ENCODE measurements around the gene ERGIC1. TPM values are rescaled to one million over a fixed set of nuclear protein-coding genes. Genes with fewer than 3 reads are reported as not detected.
A peak's percentile ranks its signal among the peaks of the same experiment; 100 is the strongest.
"Not testable (repeated sequence)": the region's sequence is repeated elsewhere in the genome, so short reads cannot be mapped to it uniquely, and the experiment has no call there.

ERGIC1 gene
- total RNA-seq, 1 donor from 2014 or later = 184 TPM

DNA sequence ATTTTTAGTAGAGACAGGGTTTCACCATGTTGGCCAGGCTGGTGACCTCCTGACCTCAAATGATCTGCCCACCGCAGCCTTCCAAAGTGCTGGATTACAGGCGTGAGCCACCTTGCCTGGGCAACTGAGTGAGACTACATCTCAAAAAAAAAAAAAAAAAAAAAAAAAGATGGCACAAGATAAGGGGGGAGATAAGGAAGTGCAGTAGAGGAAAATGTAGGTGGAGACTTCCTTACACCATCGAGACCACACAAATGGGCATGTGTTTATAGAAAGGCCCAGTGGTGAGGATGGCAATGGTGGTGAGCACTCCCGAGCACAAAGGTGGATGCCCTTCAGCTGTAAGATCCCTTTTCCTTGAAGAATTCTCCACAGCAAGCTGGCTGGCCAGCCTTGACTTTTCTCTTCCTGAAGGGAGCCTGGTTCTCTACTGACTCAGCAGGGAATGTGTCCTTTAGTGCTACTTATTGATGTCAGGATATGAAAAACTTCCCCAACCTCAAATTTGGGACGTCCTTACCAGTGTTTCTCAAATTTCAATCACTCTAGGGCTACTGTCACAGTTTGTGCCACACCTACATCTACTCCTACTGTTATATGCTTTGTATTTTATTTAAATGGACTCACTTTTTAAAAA lies 28.2 kb downstream of the ERGIC1 start:
- Histone ChIP-seq H3K4me3 (no peak overlapping the region), H3K27ac (peak overlapping the region; percentile 88 to 97), H3K36me3 (no peaks in the 10 kb centered on the region), H3K27me3 (no peaks in the 10 kb centered on the region), H3K4me1 (peaks cover 30 to 58% of the 10 kb centered on the region in 2 donors), H3K9me3 (no peaks in the 10 kb centered on the region)
- TF ChIP-seq, protein P1, sequence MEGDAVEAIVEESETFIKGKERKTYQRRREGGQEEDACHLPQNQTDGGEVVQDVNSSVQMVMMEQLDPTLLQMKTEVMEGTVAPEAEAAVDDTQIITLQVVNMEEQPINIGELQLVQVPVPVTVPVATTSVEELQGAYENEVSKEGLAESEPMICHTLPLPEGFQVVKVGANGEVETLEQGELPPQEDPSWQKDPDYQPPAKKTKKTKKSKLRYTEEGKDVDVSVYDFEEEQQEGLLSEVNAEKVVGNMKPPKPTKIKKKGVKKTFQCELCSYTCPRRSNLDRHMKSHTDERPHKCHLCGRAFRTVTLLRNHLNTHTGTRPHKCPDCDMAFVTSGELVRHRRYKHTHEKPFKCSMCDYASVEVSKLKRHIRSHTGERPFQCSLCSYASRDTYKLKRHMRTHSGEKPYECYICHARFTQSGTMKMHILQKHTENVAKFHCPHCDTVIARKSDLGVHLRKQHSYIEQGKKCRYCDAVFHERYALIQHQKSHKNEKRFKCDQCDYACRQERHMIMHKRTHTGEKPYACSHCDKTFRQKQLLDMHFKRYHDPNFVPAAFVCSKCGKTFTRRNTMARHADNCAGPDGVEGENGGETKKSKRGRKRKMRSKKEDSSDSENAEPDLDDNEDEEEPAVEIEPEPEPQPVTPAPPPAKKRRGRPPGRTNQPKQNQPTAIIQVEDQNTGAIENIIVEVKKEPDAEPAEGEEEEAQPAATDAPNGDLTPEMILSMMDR (IDR thresholded peaks at IDR 0.05) = no peak
- no peak for DNase-seq (ENCODE audit: low spot score in 2 of 2)
- intact Hi-C loops (cut with DNase I) = no loop called here

DNA sequence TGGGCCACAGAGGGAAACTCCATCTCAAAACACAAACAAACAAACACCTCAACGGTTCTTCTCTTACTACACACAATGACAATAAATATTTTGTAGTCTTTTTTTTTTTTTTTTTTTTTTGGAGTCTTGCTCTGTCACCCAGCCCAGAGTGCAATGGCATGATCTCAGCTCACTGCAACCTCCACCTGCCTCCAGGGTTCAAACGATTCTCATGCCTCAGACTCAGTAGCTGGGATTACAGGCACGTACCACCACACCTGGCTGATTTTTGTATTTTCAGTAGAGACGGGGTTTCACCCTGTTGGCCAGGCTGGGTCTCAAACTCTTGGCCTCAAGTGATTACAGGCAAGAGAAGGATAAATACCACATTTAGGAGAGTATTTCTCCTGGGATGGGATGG lies 30.1 kb downstream of the ERGIC1 start:
- DNase-seq (ENCODE audit: low spot score in 2 of 2); H3K36me3 ChIP-seq; H3K27ac ChIP-seq; intact Hi-C loops (cut with DNase I); H3K27me3 ChIP-seq; H3K9me3 ChIP-seq; H3K4me3 ChIP-seq: not testable (repeated sequence)
- H3K4me1 ChIP-seq = peaks cover 34 to 58% of the 10 kb centered on the region in 2 donors

- no peak for DNase-seq (ENCODE audit: low spot score in 2 of 2)
- no peaks in the 10 kb centered on the region for H3K27me3 ChIP-seq
- intact Hi-C loops (cut with DNase I) = no loop called here
- TF ChIP-seq, protein P1 (IDR thresholded peaks at IDR 0.05) = no peak
- H3K4me3 ChIP-seq = no peak overlapping the region
- no peaks in the 10 kb centered on the region for H3K36me3 ChIP-seq
- H3K27ac ChIP-seq = no peak overlapping the region
- H3K9me3 ChIP-seq = no peaks in the 10 kb centered on the region
- H3K4me1 ChIP-seq = peaks cover 29 to 57% of the 10 kb centered on the region in 2 donors
Measured at GRCh38 chr5:172864747-172865146, 30.7 kb downstream of the ERGIC1 start.

GRCh38 chr5:172866378-172866777 lies 32.3 kb downstream of the ERGIC1 start:
- no peaks in the 10 kb centered on the region for H3K36me3 ChIP-seq
- H3K9me3 ChIP-seq = no peaks in the 10 kb centered on the region
- H3K27me3 ChIP-seq = no peaks in the 10 kb centered on the region
- TF ChIP-seq, protein P1 (IDR thresholded peaks at IDR 0.05) = no peak
- no peak for DNase-seq (ENCODE audit: low spot score in 2 of 2)
- intact Hi-C loops (cut with DNase I) = no loop called here
- H3K4me1 ChIP-seq = peaks cover 32 to 61% of the 10 kb centered on the region in 2 donors
- H3K4me3 ChIP-seq = no peak overlapping the region
- peak overlapping the region; percentile 99 for H3K27ac ChIP-seq

DNA sequence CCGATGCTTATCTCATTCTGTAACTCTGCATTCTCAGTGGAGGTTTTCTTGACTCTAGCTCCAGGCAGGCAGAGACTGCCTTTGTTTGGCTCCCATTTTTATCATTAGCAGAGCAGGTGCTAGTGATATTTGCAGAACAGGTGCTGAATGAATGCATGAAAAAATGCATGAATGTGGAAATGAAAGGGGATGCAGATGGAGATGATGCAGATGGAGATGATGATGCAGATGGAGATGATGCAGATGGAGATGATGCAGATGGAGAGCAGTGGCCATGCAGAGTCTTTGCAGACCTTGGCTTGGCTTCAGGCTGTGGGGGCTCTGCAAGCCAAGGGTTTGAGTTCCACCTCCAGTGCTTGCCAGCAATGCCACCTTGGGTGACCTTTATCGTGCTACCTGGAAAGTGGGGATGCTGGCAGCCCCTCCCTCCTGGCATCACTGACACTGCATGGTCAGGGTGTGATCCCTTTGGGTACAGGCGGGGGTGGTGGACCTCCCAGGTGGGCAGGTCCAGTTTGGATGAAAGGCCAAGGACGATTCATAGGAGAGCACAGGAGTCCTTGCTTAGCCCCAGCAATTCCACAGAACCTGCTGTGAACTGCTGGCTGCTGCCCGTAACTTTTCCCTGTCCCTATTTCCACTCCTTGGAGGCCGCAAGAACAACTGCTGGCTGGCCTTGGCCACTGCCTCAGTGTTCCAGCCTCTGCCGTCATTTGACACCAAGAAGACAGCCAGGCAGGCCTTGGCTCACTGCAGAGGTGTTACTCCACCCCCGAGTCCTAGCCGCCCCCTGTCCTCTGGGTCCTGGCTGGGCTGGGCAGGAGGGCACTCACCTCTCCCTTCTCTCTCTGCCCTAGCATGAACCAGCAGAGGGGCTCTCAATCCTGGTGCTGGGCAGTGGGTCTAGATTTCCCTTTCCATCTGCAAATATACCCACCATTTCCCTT lies 33.0 kb downstream of the ERGIC1 start:
- Histone ChIP-seq H3K4me1 (peaks cover 38 to 62% of the 10 kb centered on the region in 2 donors), H3K4me3 (peak overlapping the region in 1 of 2 donors; percentile 7), H3K36me3 (no peaks in the 10 kb centered on the region), H3K27me3 (no peaks in the 10 kb centered on the region), H3K27ac (peak overlapping the region; percentile 99), H3K9me3 (no peaks in the 10 kb centered on the region)
- intact Hi-C loops (cut with DNase I) = no loop called here
- DNase-seq (ENCODE audit: low spot score in 2 of 2) = peak; percentile 39 to 94
- TF ChIP-seq, protein P1 (IDR thresholded peaks at IDR 0.05) = no peak
